ENCODE data around the gene LY6G5B. TPM values are rescaled to one million over a fixed set of nuclear protein-coding genes. Genes with fewer than 3 reads are reported as not detected.

The LY6G5B gene
- total RNA-seq, 6 donors from 2014 or later: 6.7 to 22.0 (median 12.3) TPM

DNA sequence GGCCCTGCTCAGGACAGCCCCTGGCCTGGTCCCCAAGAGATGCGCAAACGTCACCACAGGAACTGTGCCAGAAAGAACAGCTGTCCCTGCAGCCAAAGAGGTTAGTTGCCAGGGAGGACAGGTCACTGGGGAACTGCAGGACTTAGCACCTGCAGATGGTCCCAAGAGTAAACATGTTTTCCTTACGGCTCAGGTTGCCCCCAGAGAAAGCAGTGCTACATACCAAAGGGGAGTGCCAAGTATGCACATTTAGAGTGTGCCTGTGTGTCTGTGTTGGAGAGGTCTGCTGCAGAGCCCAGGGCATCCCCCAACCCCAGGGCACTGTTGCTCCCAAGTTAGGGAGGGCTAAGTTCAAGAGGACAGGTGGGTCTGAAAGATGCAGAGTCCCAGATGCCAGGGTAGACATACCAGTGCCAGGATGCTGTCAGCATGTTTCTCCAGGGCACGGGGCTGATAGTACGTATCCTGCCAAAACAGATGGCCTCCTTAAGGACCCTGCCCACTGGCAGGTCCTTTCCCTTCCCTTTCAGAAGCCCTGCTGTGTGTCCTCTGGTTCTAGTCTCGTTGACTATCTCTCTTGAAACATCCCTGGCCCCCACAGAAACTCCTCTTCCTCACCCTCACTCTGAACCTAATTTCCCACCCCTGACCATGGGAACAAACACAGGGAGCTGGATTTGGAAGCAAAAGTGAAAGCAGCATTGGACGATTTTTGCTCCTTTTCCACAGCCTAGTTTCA lies 32.1 kb downstream of the LY6G5B start:
- H3K9me3 ChIP-seq: no peaks in the 10 kb centered on the region
- 27% methylated on average over 6 to 7 of the region's 7 CpGs for WGBS, 2 donors
- no peaks in the 10 kb centered on the region for H3K27me3 ChIP-seq
- peaks cover 0 to 33% (median 13%) of the 10 kb centered on the region in 4 donors for H3K36me3 ChIP-seq
- TF ChIP-seq POLR2A (IDR thresholded peaks at IDR 0.05): no peak
- no peak for TF ChIP-seq EP300 (IDR thresholded peaks at IDR 0.05)
- TF ChIP-seq, protein P1, sequence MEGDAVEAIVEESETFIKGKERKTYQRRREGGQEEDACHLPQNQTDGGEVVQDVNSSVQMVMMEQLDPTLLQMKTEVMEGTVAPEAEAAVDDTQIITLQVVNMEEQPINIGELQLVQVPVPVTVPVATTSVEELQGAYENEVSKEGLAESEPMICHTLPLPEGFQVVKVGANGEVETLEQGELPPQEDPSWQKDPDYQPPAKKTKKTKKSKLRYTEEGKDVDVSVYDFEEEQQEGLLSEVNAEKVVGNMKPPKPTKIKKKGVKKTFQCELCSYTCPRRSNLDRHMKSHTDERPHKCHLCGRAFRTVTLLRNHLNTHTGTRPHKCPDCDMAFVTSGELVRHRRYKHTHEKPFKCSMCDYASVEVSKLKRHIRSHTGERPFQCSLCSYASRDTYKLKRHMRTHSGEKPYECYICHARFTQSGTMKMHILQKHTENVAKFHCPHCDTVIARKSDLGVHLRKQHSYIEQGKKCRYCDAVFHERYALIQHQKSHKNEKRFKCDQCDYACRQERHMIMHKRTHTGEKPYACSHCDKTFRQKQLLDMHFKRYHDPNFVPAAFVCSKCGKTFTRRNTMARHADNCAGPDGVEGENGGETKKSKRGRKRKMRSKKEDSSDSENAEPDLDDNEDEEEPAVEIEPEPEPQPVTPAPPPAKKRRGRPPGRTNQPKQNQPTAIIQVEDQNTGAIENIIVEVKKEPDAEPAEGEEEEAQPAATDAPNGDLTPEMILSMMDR (IDR thresholded peaks at IDR 0.05): no peak
- no peak for TF ChIP-seq POLR2AphosphoS5 (IDR thresholded peaks at IDR 0.05)
- DNase-seq: no peak
- H3K4me3 ChIP-seq: peak overlapping the region in 3 of 4 donors; percentile 64 to 74 (median 72)
- ATAC-seq (ENCODE audit: low FRiP score in 2 of 2): no peak
- peaks cover 21 to 35% (median 23%) of the 10 kb centered on the region in 4 donors for H3K4me1 ChIP-seq
- H3K27ac ChIP-seq: peak overlapping the region; percentile 97 to 99 (median 98)

DNA sequence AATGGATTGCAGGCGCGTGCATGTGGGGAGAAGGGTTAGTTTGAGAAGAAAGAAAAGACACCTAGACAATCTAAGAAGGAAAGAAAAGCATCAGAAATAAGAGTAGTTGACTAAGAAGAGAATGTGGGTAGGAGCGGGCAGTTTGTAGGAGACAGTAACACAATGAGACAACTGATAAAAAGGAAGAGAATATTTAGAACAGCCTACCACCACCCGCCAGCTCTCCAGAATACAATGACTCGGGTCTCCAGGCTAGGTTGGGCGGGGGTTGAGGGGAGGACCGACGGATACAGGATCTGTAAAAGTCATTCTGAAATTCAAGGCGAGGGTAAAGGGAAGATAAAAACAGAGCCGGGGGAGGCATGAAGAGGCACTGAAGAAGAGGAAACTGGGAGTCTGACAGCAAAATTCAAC lies 32.6 kb downstream of the LY6G5B start:
- ATAC-seq (ENCODE audit: low FRiP score in 2 of 2): peak; percentile 8 to 13
- peaks cover 21 to 35% (median 23%) of the 10 kb centered on the region in 4 donors for H3K4me1 ChIP-seq
- no peak for TF ChIP-seq EP300 (IDR thresholded peaks at IDR 0.05)
- no peak for TF ChIP-seq POLR2A (IDR thresholded peaks at IDR 0.05)
- no peak for TF ChIP-seq POLR2AphosphoS5 (IDR thresholded peaks at IDR 0.05)
- TF ChIP-seq, protein P1 (IDR thresholded peaks at IDR 0.05): no peak
- DNase-seq: no peak
- 1% methylated on average over 10 of the region's 10 CpGs for WGBS, 2 donors
- H3K27me3 ChIP-seq: no peaks in the 10 kb centered on the region
- peak overlapping the region; percentile 64 to 75 (median 73) for H3K4me3 ChIP-seq
- peaks cover 0 to 30% (median 12%) of the 10 kb centered on the region in 4 donors for H3K36me3 ChIP-seq
- peak overlapping the region; percentile 97 to 99 (median 98) for H3K27ac ChIP-seq
- H3K9me3 ChIP-seq: no peaks in the 10 kb centered on the region

DNA sequence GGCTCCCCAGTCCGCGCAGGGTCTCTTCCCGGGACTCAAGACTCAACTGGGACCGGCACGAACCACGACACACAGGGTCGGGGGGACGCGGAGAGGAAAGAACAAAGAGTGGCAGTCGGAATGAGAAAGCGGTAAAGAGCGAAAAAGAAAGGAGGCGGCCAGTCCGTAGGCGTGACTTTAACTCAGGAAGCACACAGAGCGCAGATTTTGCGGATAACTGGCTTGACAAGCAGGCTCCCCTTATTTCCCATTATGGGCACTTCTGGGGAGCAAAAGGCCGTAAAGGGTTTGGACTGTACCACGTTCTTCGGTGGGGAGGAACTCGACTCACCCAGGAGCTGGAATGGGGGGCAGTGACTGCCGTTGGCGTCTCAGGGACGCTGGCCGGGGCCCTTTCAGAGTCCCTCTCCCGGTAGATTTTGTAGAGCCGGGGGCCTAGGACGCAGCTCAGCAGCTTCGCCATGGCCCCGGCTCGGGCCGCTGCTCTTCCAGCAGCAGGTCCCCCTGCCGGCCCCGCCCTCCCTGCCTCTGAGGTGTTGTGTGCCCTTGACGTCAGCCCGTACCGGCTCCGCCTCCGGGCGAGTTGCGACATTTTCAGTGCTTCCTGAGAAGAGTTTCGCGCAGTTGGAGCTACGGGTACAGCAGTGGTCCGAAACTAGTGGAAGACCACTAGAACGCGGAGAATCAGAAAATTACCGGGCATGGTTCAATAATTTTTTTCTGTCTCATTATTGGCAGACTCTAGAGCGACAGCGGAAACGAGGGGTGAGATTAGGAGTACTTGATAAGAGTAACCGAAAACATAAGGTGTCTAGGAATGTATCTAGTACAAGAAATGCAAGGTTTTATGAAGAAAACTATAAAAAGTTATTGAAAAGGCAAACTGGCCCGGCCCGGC lies 33.3 kb downstream of the LY6G5B start, which contains the start of gene ABHD16A:
Gene ABHD16A (minus strand): TSS at position 506 of the 898 bp plus-strand sequence. CDS start 43 bp downstream, at position 463.
- no peaks in the 10 kb centered on the region for H3K9me3 ChIP-seq
- H3K27me3 ChIP-seq: no peaks in the 10 kb centered on the region
- H3K4me1 ChIP-seq: peaks cover 21 to 32% (median 23%) of the 10 kb centered on the region in 4 donors
- 1% methylated on average over 44 to 54 of the region's 54 CpGs for WGBS, 2 donors
- H3K27ac ChIP-seq: peak within 1 kb of the TSS; percentile 97 to 99 (median 98)
- DNase-seq: peak; percentile 99 to 100
- H3K4me3 ChIP-seq: peak within 1 kb of the TSS; percentile 64 to 75 (median 73)
- peak; percentile 97 to 98 for ATAC-seq (ENCODE audit: low FRiP score in 2 of 2)
- peaks cover 0 to 24% (median 10%) of the 10 kb centered on the region in 4 donors for H3K36me3 ChIP-seq
- peak; percentile 46 to 100 (median 92) for TF ChIP-seq POLR2A (IDR thresholded peaks at IDR 0.05)
- peak in 2 of 4 donors; percentile 25 to 92 for TF ChIP-seq EP300 (IDR thresholded peaks at IDR 0.05)
- peak; percentile 95 to 99 for TF ChIP-seq POLR2AphosphoS5 (IDR thresholded peaks at IDR 0.05)
- TF ChIP-seq, protein P1 (IDR thresholded peaks at IDR 0.05): peak in 4 of 6 experiments; percentile 20 to 49 (median 44)

DNA sequence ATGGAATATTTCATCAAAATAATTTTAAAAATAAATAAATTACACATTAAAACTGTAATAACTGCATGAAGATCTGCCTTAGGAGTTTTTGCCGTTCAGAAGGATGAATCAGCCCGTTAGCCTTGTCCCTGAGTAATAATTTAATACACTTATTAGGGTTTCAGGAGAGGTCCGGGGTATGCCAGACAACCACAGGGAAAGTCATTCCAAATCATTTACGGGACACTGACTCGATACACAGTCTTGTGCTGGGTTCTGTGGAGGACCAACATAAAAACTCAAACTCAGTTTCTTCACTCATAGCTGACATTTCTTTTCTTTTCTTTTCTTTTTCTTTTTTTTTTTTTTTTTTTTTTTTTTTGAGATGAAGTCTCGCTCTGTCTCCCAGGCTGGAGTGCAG lies 36.2 kb downstream of the LY6G5B start:
- Histone ChIP-seq H3K27me3 (no peaks in the 10 kb centered on the region), H3K36me3 (no peaks in the 10 kb centered on the region), H3K4me3 (no peak overlapping the region), H3K27ac (no peak overlapping the region), H3K9me3 (no peaks in the 10 kb centered on the region), H3K4me1 (peaks cover 19 to 25% (median 22%) of the 10 kb centered on the region in 4 donors)
- TF ChIP-seq, protein P1 (IDR thresholded peaks at IDR 0.05): no peak
- TF ChIP-seq EP300 (IDR thresholded peaks at IDR 0.05) (no peak), POLR2A (IDR thresholded peaks at IDR 0.05) (no peak), POLR2AphosphoS5 (IDR thresholded peaks at IDR 0.05) (no peak)
- WGBS, 2 donors: 88 to 90% methylated on average over 5 to 6 of the region's 6 CpGs
- no peak for ATAC-seq (ENCODE audit: low FRiP score in 2 of 2)
- DNase-seq: no peak

Data from upper lobe of left lung (tissue), 6 donors.